HUES64 (cell line): Measurements from ENCODE around the gene SUN1.

Experiments used
- H3K27ac ChIP-seq: 2 replicates; pipeline ENCODE4 v1.7.0; 2013; ENCODE audit warnings: low read depth, low read length, inconsistent platforms
- H3K27me3 ChIP-seq: 2 replicates; pipeline ENCODE4 v1.6.1; 2013; ENCODE audit warnings: mild to moderate bottlenecking, low read length; ENCODE audit not compliant: insufficient read depth
- H3K36me3 ChIP-seq: 2 replicates; pipeline ENCODE4 v1.6.1; 2013; ENCODE audit warnings: mild to moderate bottlenecking, low read length; ENCODE audit not compliant: insufficient read depth
- H3K4me1 ChIP-seq: 2 replicates; pipeline ENCODE4 v1.6.1; 2013; ENCODE audit warnings: mild to moderate bottlenecking, low read length, moderate library complexity; ENCODE audit not compliant: insufficient read depth
- H3K4me3 ChIP-seq: 2 replicates; pipeline ENCODE4 v1.5.1; 2013; ENCODE audit warnings: mild to moderate bottlenecking, low read length, moderate library complexity
- H3K9ac ChIP-seq: 2 replicates; pipeline ENCODE4 v1.6.1; 2013; ENCODE audit warnings: mild to moderate bottlenecking, low read depth, low read length
- H3K9me3 ChIP-seq: 2 replicates; pipeline ENCODE4 v1.6.1; 2013; ENCODE audit warnings: low read depth, low read length; ENCODE audit not compliant: insufficient read depth
- WGBS: fragments of 150-250, 120-280 bp; methylation state at CpG from one replicate; pipeline ENCODE4 v1.1.7; 2013; ENCODE audit warnings: missing lambda C conversion rate; 5-methylcytosine and 5-hydroxymethylcytosine counted together

SUN1 gene

DNA sequence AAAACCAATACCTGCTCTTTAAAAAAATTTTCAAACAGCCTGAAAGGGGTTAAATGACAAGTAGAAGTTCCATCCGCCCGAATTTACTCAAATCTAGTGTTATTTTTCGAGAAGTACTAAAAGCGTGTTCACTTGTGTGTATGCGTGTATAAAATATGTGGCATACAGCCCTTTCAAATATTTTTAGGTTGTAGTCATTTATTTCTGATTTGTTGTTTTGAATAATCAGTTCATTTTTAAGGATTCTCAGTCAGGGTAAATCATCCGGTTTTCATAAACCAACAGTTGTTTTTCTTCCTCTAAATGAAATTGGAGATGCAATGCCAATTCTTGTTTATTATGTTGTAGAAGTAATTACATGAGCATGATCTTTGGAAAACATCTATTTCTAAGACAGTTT is 6.9 kb upstream of the SUN1 start:
- Histone ChIP-seq H3K9me3 (no peaks in the 10 kb centered on the region), H3K27ac (no peak overlapping the region), H3K9ac (no peak overlapping the region), H3K27me3 (no peaks in the 10 kb centered on the region), H3K4me3 (no peak overlapping the region), H3K36me3 (no peaks in the 10 kb centered on the region), H3K4me1 (no peaks in the 10 kb centered on the region; the same call in 1 of the 2 replicates)
- WGBS = 96% methylated on average over 6 of the region's 6 CpGs

DNA sequence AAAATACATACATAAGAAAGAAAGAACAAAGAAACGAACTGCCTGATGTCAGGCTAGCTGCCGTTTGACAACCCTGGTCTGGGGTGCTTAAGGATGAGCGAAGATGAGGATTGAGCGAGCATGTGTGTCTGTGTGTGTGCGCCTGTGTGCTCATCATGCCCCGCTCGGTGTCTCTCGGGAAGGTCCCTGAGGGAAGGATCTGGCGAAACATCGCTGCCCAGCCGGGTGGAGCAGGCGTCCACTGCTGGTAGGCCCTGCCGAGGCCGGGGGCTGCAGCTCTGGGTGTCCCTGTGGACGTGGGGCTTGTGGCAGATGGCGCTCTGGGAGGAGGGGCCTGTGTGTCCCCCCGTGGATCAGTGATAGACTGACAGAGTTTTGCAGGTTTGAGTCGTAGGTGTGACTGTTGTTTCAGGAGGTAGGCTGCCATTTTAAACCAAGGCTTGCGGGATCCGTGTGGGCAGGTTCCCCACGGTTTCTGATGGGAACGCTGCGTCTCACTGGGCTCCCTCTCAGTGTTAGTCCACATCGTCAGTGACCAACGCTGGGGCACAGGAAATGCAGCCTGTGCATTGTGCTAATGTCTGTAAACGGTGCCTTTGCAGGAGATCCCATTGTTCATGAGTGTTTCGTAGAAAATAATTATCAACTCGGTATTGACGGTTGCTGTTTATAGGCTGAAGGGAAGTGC is 5.9 kb upstream of the SUN1 start:
- no peaks in the 10 kb centered on the region for H3K9me3 ChIP-seq
- no peak overlapping the region for H3K4me3 ChIP-seq
- no peaks in the 10 kb centered on the region for H3K27me3 ChIP-seq
- no peak overlapping the region for H3K9ac ChIP-seq
- H3K36me3 ChIP-seq = no peaks in the 10 kb centered on the region
- peaks cover 4% of the 10 kb centered on the region; the same call in 1 of the 2 replicates for H3K4me1 ChIP-seq
- no peak overlapping the region for H3K27ac ChIP-seq
- 88% methylated on average over 29 of the region's 29 CpGs for WGBS

DNA sequence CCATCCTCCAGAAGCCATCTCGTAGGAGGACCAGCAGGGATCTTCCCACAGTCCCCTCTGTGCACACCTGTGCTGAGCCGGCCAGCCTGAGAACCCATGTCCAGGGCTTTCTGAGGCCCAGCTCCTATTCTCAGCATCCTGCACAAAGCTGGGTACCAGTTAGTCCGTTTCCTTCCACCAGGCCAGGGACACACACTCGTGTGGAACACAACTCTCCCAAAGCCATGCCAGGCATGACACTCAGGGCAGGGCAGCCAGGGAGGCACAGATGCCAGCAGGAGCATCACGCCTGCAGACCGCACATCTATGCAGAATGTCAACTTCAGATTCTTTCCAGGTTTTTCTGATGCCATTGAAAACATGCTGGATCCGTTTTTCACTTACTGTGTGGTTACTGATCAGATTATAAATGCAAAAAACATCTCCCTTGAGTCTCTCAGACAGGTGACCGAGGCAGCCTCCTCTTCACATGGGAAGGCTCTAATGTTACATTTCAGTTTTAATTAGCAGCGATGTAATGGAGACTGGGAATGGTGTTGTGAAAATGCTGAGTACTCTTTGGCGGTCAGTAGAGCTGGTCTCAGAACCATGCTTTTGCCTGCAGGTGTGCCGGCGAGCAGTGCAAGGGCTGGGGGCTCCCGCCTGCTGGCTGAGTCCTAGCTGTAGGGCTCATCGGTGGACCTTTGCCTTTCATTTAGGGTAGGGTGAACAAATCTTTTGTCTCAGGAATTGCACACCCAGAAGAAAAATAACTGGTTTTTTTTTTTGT is 3.3 kb upstream of the SUN1 start:
- H3K27me3 ChIP-seq = no peaks in the 10 kb centered on the region
- WGBS = 94% methylated on average over 14 of the region's 14 CpGs
- peaks cover 8% of the 10 kb centered on the region; the same call in 1 of the 2 replicates for H3K36me3 ChIP-seq
- H3K4me3 ChIP-seq = no peak overlapping the region
- peaks cover 21% of the 10 kb centered on the region for H3K4me1 ChIP-seq
- H3K9me3 ChIP-seq = no peaks in the 10 kb centered on the region
- no peak overlapping the region for H3K27ac ChIP-seq
- H3K9ac ChIP-seq = no peak overlapping the region

DNA sequence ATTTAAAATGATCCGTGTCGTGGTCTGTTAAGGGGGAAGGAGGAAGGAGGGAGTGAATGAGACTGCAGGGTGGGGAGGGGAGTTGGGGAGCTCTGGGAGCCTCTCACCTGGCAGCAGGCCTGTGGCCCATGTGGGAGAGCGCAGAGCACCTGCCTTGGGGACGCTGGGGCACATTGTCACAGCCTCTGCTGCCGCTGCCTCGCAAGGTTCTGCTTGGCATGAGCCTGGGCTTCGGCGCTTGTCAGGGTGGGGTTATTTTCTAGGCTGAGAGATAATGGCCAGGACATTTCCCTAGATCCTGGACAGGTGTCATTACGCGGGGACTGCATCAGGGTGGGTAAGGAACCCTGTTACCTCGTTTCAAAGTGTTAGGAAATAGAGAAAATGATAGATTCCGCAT is 2.2 kb upstream of the SUN1 start:
- 83% methylated on average over 11 of the region's 12 CpGs for WGBS
- peaks cover 8% of the 10 kb centered on the region; the same call in 1 of the 2 replicates for H3K36me3 ChIP-seq
- no peaks in the 10 kb centered on the region for H3K27me3 ChIP-seq
- H3K4me3 ChIP-seq = no peak overlapping the region
- H3K27ac ChIP-seq = no peak overlapping the region
- no peaks in the 10 kb centered on the region for H3K9me3 ChIP-seq
- H3K9ac ChIP-seq = no peak overlapping the region
- H3K4me1 ChIP-seq = peaks cover 21% of the 10 kb centered on the region

DNA sequence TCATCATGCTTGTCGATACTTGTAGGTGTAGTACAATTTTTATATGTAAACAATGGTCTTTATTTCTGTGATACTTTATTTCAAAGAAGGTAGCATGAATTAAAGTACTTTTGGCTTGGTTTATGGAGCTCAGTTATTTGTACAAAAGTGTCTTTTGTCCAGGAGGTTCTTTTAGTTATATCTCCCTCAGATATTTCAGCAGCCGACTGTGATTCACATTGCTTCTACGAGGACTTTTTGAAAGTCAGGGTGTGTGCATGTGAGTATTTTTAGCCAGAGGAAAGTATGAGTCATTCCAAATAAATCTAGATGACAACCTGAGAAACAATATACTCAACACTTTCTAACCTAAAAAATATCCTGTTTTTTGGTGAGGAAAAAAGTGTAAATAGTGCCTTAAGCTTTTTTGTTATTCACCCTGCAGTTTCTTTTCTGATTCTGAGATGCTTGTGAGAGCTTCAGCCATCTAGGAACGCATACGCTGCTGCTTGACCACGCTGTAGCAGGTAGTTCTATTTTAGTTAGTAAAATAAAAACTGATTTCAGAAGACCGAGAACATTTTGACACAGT is 595 bp upstream of the SUN1 start:
- Histone ChIP-seq H3K4me3 (no peak overlapping the region), H3K4me1 (peaks cover 21% of the 10 kb centered on the region)
- WGBS = 72% methylated on average over 6 of the region's 7 CpGs

DNA sequence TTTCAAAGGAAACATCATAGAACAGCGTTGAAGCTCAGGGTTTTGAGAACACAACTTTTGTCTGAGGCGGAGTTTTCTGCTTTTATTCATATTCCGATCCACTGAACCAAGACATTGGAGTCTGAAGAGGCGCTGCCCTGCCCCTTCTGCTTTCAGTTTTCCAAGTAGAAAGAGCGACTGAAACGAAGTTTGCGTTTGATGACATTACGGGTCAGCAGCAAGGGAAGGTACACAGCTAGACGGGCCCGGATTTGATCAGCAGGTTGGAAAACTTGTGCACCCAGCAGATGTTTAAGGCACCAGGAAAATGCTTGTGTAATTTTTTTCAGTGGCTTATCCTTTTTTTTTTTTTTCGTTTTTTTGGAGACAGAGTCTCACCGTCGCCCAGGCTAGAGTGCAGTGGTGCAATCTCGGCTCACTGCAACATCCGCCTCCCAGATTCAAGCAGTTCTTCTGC is 720 bp downstream of the SUN1 start:
- Histone ChIP-seq H3K4me3 (no peak overlapping the region), H3K36me3 (peaks cover 13% of the 10 kb centered on the region; the same call in 1 of the 2 replicates), H3K9ac (no peak overlapping the region), H3K27me3 (no peaks in the 10 kb centered on the region), H3K4me1 (peaks cover 21% of the 10 kb centered on the region), H3K27ac (no peak overlapping the region), H3K9me3 (no peaks in the 10 kb centered on the region)
- 96% methylated on average over 15 of the region's 15 CpGs for WGBS

More for the DNA sequence above, 595 bp upstream of the SUN1 start:
- peak overlapping the region; percentile 19 for H3K9ac ChIP-seq
- peak overlapping the region; percentile 76 for H3K27ac ChIP-seq
- peaks cover 8% of the 10 kb centered on the region; the same call in 1 of the 2 replicates for H3K36me3 ChIP-seq
- H3K9me3 ChIP-seq = no peaks in the 10 kb centered on the region
- no peaks in the 10 kb centered on the region for H3K27me3 ChIP-seq

DNA sequence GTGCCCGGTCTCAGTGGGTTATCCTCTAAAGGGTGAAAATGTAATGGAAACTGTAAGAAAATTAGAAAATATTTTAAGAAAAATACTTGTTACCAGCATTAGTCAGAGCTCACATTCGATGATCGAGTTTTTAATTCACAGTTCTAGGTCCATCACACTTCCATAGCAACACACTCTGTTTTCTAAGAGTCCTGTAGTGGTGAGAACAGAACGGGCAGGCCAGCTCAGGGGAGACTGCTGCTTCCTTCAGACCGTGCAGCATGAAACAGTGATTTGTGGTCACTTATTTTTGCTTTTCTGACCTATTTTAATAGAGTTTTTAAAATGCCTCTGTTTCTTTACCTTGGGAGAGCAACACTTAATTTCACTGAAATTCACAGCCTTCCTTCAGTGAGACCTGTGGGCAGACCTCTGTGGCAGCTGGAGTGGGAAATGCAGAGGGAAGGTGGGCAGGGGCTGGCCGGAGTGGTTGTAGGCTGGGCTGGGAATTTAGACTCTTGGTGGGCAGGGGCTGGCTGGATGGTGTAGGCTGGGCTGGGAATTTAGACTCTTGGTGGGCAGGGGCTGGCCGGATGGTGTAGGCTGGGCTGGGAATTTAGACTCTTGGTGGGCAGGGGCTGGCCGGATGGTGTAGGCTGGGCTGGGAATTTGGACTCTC is 1.5 kb downstream of the SUN1 start:
- peak overlapping the region; percentile 16; the same call in 1 of the 2 replicates for H3K9ac ChIP-seq
- no peaks in the 10 kb centered on the region for H3K9me3 ChIP-seq
- H3K4me3 ChIP-seq = no peak overlapping the region
- peaks cover 17% of the 10 kb centered on the region for H3K36me3 ChIP-seq
- H3K4me1 ChIP-seq = peaks cover 21% of the 10 kb centered on the region
- no peak overlapping the region for H3K27ac ChIP-seq
- no peaks in the 10 kb centered on the region for H3K27me3 ChIP-seq
- WGBS = 94% methylated on average over 8 of the region's 8 CpGs

DNA sequence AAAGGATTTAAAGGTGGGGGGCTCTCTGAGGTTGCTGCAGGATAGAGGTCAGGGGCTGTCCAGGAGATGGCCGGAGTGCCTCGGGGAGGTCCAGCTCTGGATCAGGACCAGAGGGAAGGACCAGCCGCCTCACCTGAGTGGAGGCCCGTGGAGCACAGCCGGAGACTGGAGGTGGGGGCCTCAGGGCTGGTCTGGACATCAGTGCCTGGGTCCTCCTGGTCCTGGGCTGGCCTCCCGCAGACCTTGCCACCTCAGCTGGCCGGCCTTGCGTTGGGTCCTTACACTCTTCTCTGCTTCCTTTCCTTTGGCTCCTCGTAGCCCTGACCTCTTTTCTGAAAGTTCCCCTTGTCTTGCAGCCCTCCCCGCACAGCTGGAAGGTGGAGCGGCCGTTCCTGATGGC is 2.0 kb downstream of the SUN1 start:
- Histone ChIP-seq H3K4me3 (no peak overlapping the region), H3K9ac (no peak overlapping the region), H3K36me3 (peaks cover 22% of the 10 kb centered on the region), H3K27me3 (no peaks in the 10 kb centered on the region), H3K4me1 (peaks cover 21% of the 10 kb centered on the region), H3K27ac (no peak overlapping the region), H3K9me3 (no peaks in the 10 kb centered on the region)
- WGBS = 97% methylated on average over 12 of the region's 12 CpGs

DNA sequence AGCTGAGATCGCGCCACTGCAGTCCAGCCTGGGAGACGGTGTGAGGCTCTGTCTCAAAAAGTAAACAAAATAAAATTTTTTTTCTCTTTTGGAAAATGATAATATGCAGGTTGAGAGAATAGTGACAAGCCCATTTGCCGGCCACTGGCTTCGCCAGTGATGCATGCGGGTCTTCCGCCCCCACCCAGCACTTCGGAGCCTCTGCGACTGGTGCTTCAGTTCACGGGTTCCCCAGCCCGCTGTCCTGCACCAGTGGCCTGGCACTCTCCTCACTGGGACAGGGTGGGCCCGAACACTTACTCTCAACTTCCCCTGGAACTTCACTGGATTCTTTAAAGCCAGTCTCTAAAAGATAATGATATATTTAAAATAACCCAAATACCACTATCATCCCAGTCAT is 2.7 kb downstream of the SUN1 start:
- H3K27ac ChIP-seq = no peak overlapping the region
- H3K4me3 ChIP-seq = no peak overlapping the region
- H3K9me3 ChIP-seq = no peaks in the 10 kb centered on the region
- H3K36me3 ChIP-seq = peaks cover 27% of the 10 kb centered on the region
- H3K4me1 ChIP-seq = peaks cover 21% of the 10 kb centered on the region
- no peak overlapping the region for H3K9ac ChIP-seq
- no peaks in the 10 kb centered on the region for H3K27me3 ChIP-seq
- 97% methylated on average over 12 of the region's 12 CpGs for WGBS

DNA sequence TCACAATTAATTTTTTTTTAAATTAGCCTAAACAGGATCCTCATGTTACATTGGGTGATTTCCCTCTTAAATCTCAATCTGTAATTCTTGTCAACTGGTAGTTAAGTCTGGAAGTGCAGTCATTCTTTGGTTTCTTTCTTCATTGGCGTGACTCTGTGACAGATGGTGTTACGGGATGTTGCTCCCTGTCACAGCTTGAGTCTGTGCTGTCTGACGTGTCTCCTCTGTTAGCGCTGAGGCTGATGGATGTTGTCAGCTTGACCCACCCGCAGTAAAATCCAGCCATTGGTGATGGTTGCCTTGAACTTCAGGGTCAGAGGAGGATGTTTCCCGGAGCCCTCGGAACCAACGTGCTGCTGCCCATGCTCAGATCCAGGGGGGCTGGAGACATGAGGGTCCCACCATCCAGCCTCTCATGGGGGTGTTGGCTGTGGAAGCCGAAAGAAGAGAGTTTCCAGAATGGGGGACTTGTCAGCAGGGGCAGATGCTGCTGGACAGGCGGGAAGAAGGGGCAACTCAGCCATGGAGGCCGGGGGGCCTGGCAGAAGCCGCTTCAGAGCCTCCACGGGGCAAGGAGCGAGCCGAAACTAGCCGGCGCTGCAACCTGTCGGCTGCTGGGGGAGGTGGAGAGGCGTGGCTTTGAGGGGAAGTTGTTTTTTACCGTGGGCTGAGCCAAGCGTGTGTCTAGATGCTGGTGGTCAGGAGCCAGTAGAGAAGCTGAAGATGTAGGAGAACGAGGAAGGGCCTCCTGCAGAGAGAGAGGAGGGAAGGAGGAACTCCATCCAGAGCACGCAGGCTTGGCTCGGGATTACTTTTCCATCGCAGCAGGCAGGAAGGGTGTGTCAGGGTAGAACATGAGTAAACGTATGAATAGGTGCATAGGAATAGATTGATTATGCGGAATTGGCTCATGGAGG is 3.5 kb downstream of the SUN1 start:
- peaks cover 32% of the 10 kb centered on the region for H3K36me3 ChIP-seq

More for the DNA sequence above, 3.5 kb downstream of the SUN1 start:
- H3K4me1 ChIP-seq = peaks cover 18% of the 10 kb centered on the region
- no peak overlapping the region for H3K9ac ChIP-seq
- no peaks in the 10 kb centered on the region for H3K27me3 ChIP-seq
- H3K9me3 ChIP-seq = no peaks in the 10 kb centered on the region
- WGBS = 90% methylated on average over 27 of the region's 27 CpGs
- no peak overlapping the region for H3K27ac ChIP-seq
- H3K4me3 ChIP-seq = no peak overlapping the region
